Heart right ventricle (tissue), 16 donors: ENCODE data around the gene FAM24B. TPM values are rescaled to one million over a fixed set of nuclear protein-coding genes. Genes with fewer than 3 reads are reported as not detected.
"Not testable (repeated sequence)": the region's sequence is repeated elsewhere in the genome, so short reads cannot be mapped to it uniquely, and the experiment has no call there.

Experiments
- ATAC-seq, 8 donors: fragments of 200-7000 bp; cut with Tn5 transposase; one replicate each; pipeline ENCODE4 v1.9.1; 2020; ENCODE audit warnings: mild to moderate bottlenecking in 8 of 8, moderate library complexity in 8 of 8, moderate number of reproducible peaks in 1 of 8
- DNase-seq, 2 donors: peaks; one replicate each; pipeline ENCODE4 v3.0.0-alpha.2; 2020
- H3K27ac ChIP-seq, 10 donors: fragments of 200-600 bp; sonication (generic) in 2 of 10; one replicate each; pipeline versions ENCODE4 v1.5.0 to v1.8.0; 2020 to 2022; ENCODE audit warnings: mild to moderate bottlenecking in 3 of 10
- H3K27me3 ChIP-seq, 7 donors: fragments of 200-600 bp; one replicate each; pipeline ENCODE4 v1.8.0; 2021 to 2022; ENCODE audit warnings: mild to moderate bottlenecking in 2 of 7
- H3K36me3 ChIP-seq, 9 donors: fragments of 200-600 bp; sonication (generic) in 1 of 9; one replicate each; pipeline versions ENCODE4 v1.5.0 to v1.8.0; 2020 to 2022; ENCODE audit warnings: mild to moderate bottlenecking in 2 of 9
- H3K4me1 ChIP-seq, 9 donors: fragments of 200-600 bp; sonication (generic) in 1 of 9; one replicate each; pipeline versions ENCODE4 v1.5.0 to v1.8.0; 2020 to 2022; ENCODE audit warnings: mild to moderate bottlenecking in 4 of 9
- H3K4me3 ChIP-seq, 10 donors: fragments of 200-600 bp; sonication (generic) in 2 of 10; one replicate each; pipeline versions ENCODE4 v1.5.0 to v1.8.0; 2020 to 2022; ENCODE audit warnings: mild to moderate bottlenecking in 7 of 10, moderate library complexity in 2 of 10
- H3K9me3 ChIP-seq, 11 donors: fragments of 200-600 bp in 10 of 11; sonication (generic) in 2 of 11; one replicate each; pipeline versions ENCODE4 v1.5.0 to v1.8.0; 2013 to 2022; ENCODE audit warnings: mild to moderate bottlenecking in 2 of 11, control low read depth in 1 of 11, moderate library complexity in 1 of 11
- CTCF ChIP-seq, 9 donors: fragments of 200-600 bp; sonication (generic) in 2 of 9; IDR thresholded peaks; one replicate each; pipeline versions ENCODE4 v1.5.0 to v1.8.0; 2021 to 2022; ENCODE audit warnings: antibody characterized with exemption in 9 of 9, mild to moderate bottlenecking in 5 of 9, moderate library complexity in 1 of 9
- WGBS, 2 donors: extraction: QIAGEN DNeasy Blood & Tissue Kit; methylation state at CpG; one replicate each; pipeline ENCODE4 v1.1.7; 2013; ENCODE audit warnings: inconsistent platforms in 1 of 2; 5-methylcytosine and 5-hydroxymethylcytosine counted together
- intact Hi-C, 10 donors: fragments of 100-400 bp; cut with DNase I; formaldehyde crosslinking; loops; one replicate each; pipeline versions ENCODE4 v1.11.1 to v1.14.2; 2022
- polyA plus RNA-seq, 2 donors: library from polyadenylated mRNA; stranded (reverse); fragments of 200-250 nt; gene quantifications; one replicate each; pipeline ENCODE4 v1.2.3, GENCODE V29; 2013
- total RNA-seq, 10 donors: library from RNA; stranded (reverse); fragmentation: NEBNext Ultra II Directional in 3 of 10; extraction: Animal tissue kit (Norgen Biotek cat#: 25700) in 3 of 10; gene quantifications; one replicate each; pipeline versions ENCODE4 v1.2.1 to v1.2.4, GENCODE V29; 2021 to 2023
- donor health status: Arrhythmogenic right ventricular cardiomyopathy.
- donor health status: ischemic (EF 13 %, LVEDD 7.1; RV severe dilation, severe dysfunction).
- donor health status: healthy with polysubstance abuse.
- donor health status: DM: no; HTN: yes; CAD: no.
- donor health status: DM: no; HTN: no; CAD: no.
- donor health status: ischemic (EF 25% LVEDD 6.9; RV normal size, moderate dysfunction).
- donor health status: ischemic (EF 25% LVEDD 5.7; RV mildly dilated, moderate dysfunction).
- donor health status: healthy.
- donor health status: DM: yes; HTN: yes; CAD: no.
- donor health status: Ischemic cardiomyopathy.
- donor health status: ischemic (EF 35%, LVEDD 5.7; RV mildly dilated, moderate dysfunction).
- donor health status: nonischemic (EF 11% LVEDD 7.7; RV severe dilation, severe dysfunction).
- donor health status: DM: yes; HTN: yes; CAD: no.
- donor health status: PGD.
- donor health status: ischemic (EF 29% LVEDD 5.4; RV normal size, mild dysfunction).
- donor health status: nonischemic (EF 23%, LVEDD 6.1; RV moderate dilation, normal function).

Gene FAM24B
- total and polyA plus RNA-seq, 12 donors = 0.47 to 1.7 (median 0.70) TPM; not detected in 6

- Histone ChIP-seq H3K27me3 (peaks cover 0 to 29% (median 5%) of the 10 kb centered on the region in 7 donors), H3K4me3 (peak overlapping the region; percentile 30 to 77 (median 58)), H3K36me3 (no peaks in the 10 kb centered on the region), H3K27ac (peak overlapping the region in 8 of 10 donors; percentile 6 to 58 (median 26)), H3K9me3 (no peaks in the 10 kb centered on the region), H3K4me1 (peaks cover 0 to 22% (median 8%) of the 10 kb centered on the region in 9 donors)
- DNase-seq = no peak
- TF ChIP-seq CTCF (IDR thresholded peaks at IDR 0.05) = no peak
- intact Hi-C loops = no loop called here
- ATAC-seq = peak in 6 of 8 donors; percentile 18 to 46 (median 32)
- 42 to 43% methylated on average over 14 of the region's 14 CpGs for WGBS, 2 donors
These were observed 512 bp downstream of the FAM24B start for GRCh38 chr10:122878799-122879338.

GRCh38 chr10:122877264-122877663 is 2.1 kb downstream of the FAM24B start:
- Histone ChIP-seq H3K9me3 (peaks cover 0 to 4% (median 0%) of the 10 kb centered on the region in 11 donors), H3K27ac (no peak overlapping the region), H3K4me3 (no peak overlapping the region), H3K27me3 (peaks cover 0 to 29% (median 0%) of the 10 kb centered on the region in 7 donors), H3K4me1 (peaks cover 0 to 22% (median 8%) of the 10 kb centered on the region in 9 donors), H3K36me3 (no peaks in the 10 kb centered on the region)
- DNase-seq = no peak
- WGBS, 2 donors = 72 to 83% methylated on average over 1 of the region's 1 CpG
- TF ChIP-seq CTCF (IDR thresholded peaks at IDR 0.05) = no peak
- intact Hi-C loops = no loop called here
- no peak for ATAC-seq

- ATAC-seq (no peak), DNase-seq (no peak)
- H3K9me3 ChIP-seq = peaks cover 0 to 10% (median 0%) of the 10 kb centered on the region in 11 donors
- intact Hi-C loops = no loop called here
- peaks cover 0 to 22% (median 8%) of the 10 kb centered on the region in 9 donors for H3K4me1 ChIP-seq
- H3K36me3 ChIP-seq = no peaks in the 10 kb centered on the region
- H3K27ac ChIP-seq = no peak overlapping the region
- TF ChIP-seq CTCF (IDR thresholded peaks at IDR 0.05) = no peak
- no peak overlapping the region for H3K4me3 ChIP-seq
- 85 to 92% methylated on average over 1 of the region's 1 CpG for WGBS, 2 donors
- H3K27me3 ChIP-seq = peaks cover 0 to 26% (median 0%) of the 10 kb centered on the region in 7 donors
These were observed 2.9 kb downstream of the FAM24B start for GRCh38 chr10:122876467-122876855.

GRCh38 chr10:122875843-122876466 is 3.4 kb downstream of the FAM24B start:
- peaks cover 0 to 22% (median 8%) of the 10 kb centered on the region in 9 donors for H3K4me1 ChIP-seq
- intact Hi-C loops = no loop called here
- no peak for ATAC-seq

GRCh38 chr10:122871947-122872346 is 7.4 kb downstream of the FAM24B start:
- H3K9me3 ChIP-seq = peaks cover 0 to 13% (median 0%) of the 10 kb centered on the region in 11 donors
- ATAC-seq, H3K27me3 ChIP-seq, DNase-seq, H3K4me1 ChIP-seq, intact Hi-C loops, H3K4me3 ChIP-seq, H3K27ac ChIP-seq, H3K36me3 ChIP-seq: not testable (repeated sequence)
- WGBS, 2 donors = 95 to 100% methylated on average over 1 of the region's 2 CpGs

More at GRCh38 chr10:122875843-122876466, 3.4 kb downstream of the FAM24B start:
- 31 to 53% methylated on average over 6 of the region's 6 CpGs for WGBS, 2 donors
- Histone ChIP-seq H3K36me3 (no peaks in the 10 kb centered on the region), H3K27me3 (peaks cover 0 to 21% (median 0%) of the 10 kb centered on the region in 7 donors), H3K4me3 (no peak overlapping the region), H3K9me3 (peaks cover 0 to 10% (median 0%) of the 10 kb centered on the region in 11 donors), H3K27ac (no peak overlapping the region)
- DNase-seq = no peak
- no peak for TF ChIP-seq CTCF (IDR thresholded peaks at IDR 0.05)

- H3K36me3 ChIP-seq, H3K27ac ChIP-seq, H3K4me3 ChIP-seq, H3K4me1 ChIP-seq, intact Hi-C loops, DNase-seq, H3K27me3 ChIP-seq, ATAC-seq: not testable (repeated sequence)
- 78 to 98% methylated on average over 1 of the region's 2 CpGs for WGBS, 2 donors
- peaks cover 0 to 13% (median 0%) of the 10 kb centered on the region in 11 donors for H3K9me3 ChIP-seq
These were observed 10.6 kb downstream of the FAM24B start for GRCh38 chr10:122868768-122869167.

GRCh38 chr10:122866757-122867482 is 12.5 kb downstream of the FAM24B start:
- H3K9me3 ChIP-seq, H3K4me3 ChIP-seq, intact Hi-C loops, H3K36me3 ChIP-seq, H3K27me3 ChIP-seq, H3K4me1 ChIP-seq, H3K27ac ChIP-seq, DNase-seq, ATAC-seq: not testable (repeated sequence)
- 85 to 90% methylated on average over 3 of the region's 3 CpGs for WGBS, 2 donors
